Measurements from ENCODE around the gene HJURP. TPM values are rescaled to one million over a fixed set of nuclear protein-coding genes. Genes with fewer than 3 reads are reported as not detected.

The HJURP gene
- polyA plus RNA-seq, 4 donors: 0.81 to 10.7 (median 5.9) TPM

GRCh38 chr2:233810385-233810784 is 44.0 kb downstream of the HJURP start:
- 88 to 97% (median 91%) methylated on average over 6 of the region's 6 CpGs for WGBS, 3 donors
- H3K36me3 ChIP-seq (ENCODE audit: control insufficient read depth in 3 of 3, insufficient read depth in 2 of 3, low read depth in 1 of 3, low read length in 3 of 3): no peaks in the 10 kb centered on the region
- no peak overlapping the region for H3K4me3 ChIP-seq (ENCODE audit: low read depth in 1 of 3, low read length in 3 of 3)
- no peaks in the 10 kb centered on the region for H3K9me3 ChIP-seq (ENCODE audit: control insufficient read depth in 2 of 2, insufficient read depth in 1 of 2, low read depth in 1 of 2, low read length in 1 of 2)
- peaks cover 0 to 2% (median 0%) of the 10 kb centered on the region in 3 donors for H3K27me3 ChIP-seq (ENCODE audit: control insufficient read depth in 3 of 3, insufficient read depth in 3 of 3, low read length in 3 of 3)
- no peak for FAIRE-seq
- DNase-seq: no peak
- H3K4me1 ChIP-seq (ENCODE audit: control insufficient read depth in 3 of 3, insufficient read depth in 2 of 3, low read depth in 1 of 3, low read length in 2 of 3): no peaks in the 10 kb centered on the region
- H3K27ac ChIP-seq (ENCODE audit: low read depth in 1 of 3, low read length in 2 of 3): no peak overlapping the region

DNA sequence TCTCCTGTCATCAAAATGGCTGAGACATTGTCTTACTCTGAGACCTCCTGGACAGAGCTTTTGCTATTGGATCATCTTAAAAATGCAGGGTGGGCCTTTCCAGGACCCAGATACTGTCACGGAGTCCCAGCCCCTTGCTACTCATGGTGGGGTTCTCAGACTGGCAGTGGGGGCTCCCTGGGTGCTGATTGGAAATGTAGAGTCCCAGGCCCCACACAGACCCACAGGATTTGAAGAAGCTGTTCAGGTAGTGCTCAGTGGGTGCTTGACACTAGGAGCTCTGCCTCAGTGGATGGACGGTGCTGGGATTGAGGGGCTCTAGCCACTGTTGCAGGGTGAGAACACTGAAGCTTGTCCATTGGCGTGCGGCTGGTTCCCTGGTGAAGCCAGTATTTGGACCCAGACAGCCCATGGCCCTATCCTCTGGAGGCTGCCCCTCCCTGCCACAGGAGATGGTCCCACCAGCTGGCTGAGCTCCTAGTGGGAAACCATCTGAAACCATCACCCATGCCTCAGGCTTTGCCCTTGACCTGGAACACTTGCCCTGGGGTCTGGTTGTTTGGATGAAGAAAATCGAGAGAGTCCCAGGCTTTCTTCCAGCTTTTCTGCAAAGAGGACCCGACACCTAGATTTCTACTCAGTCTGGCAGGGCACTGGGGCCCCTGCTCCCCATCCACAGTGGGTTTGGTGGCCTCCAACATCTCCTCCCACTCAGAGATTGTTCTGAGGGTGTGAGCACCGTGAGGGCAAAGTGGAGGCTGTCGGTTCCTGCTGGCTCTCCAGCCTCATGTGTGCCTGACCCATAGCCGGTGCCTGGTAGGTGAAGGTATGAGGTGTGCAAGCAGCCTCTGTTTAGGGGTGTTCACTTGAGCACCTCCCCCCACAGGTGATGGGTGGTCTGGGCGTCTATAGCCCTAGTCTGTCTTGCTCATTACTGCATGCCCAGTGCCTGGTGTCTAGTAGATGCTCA is 46.1 kb downstream of the HJURP start:
- Histone ChIP-seq H3K27me3 (ENCODE audit: control insufficient read depth in 3 of 3, insufficient read depth in 3 of 3, low read length in 3 of 3) (peaks cover 0 to 2% (median 0%) of the 10 kb centered on the region in 3 donors), H3K4me1 (ENCODE audit: control insufficient read depth in 3 of 3, insufficient read depth in 2 of 3, low read depth in 1 of 3, low read length in 2 of 3) (no peaks in the 10 kb centered on the region), H3K9me3 (ENCODE audit: control insufficient read depth in 2 of 2, insufficient read depth in 1 of 2, low read depth in 1 of 2, low read length in 1 of 2) (no peaks in the 10 kb centered on the region), H3K4me3 (ENCODE audit: low read depth in 1 of 3, low read length in 3 of 3) (no peak overlapping the region), H3K27ac (ENCODE audit: low read depth in 1 of 3, low read length in 2 of 3) (no peak overlapping the region), H3K36me3 (ENCODE audit: control insufficient read depth in 3 of 3, insufficient read depth in 2 of 3, low read depth in 1 of 3, low read length in 3 of 3) (no peaks in the 10 kb centered on the region)
- 77 to 82% (median 81%) methylated on average over 10 of the region's 10 CpGs for WGBS, 3 donors
- no peak for DNase-seq
- FAIRE-seq: no peak

DNA sequence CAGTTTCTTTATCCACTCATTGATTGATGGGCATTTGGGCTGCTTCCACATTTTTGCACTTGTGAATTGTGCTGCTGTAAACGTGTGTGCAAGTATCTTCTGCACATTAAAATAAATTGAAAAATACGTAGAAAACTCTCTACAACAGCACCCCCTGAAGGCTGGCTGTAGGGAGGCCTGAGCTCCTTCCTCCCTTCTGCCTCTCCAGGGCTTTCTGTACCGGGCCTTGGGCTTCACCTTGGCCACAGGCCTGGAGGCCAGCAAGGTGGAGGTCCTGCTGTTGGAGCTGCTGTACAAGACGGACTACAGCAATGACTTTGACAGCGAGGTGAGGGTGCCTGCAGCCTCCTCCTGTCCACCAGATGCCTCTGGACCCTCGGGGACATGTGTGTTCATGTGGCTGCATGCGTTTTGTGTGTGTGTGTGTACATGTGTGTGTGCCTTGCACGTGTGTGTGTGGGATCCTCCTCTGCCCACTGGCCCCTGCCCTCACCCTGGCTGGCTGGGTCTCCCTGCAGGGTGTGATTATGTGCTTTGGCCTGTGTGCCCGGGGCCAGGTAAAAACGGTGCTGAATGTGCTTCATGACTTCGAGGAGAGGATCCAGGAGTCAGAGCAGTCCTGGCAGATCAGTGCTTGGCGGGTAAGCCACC is 47.0 kb downstream of the HJURP start:
- H3K27ac ChIP-seq (ENCODE audit: low read depth in 1 of 3, low read length in 2 of 3): no peak overlapping the region
- no peaks in the 10 kb centered on the region for H3K9me3 ChIP-seq (ENCODE audit: control insufficient read depth in 2 of 2, insufficient read depth in 1 of 2, low read depth in 1 of 2, low read length in 1 of 2)
- H3K4me3 ChIP-seq (ENCODE audit: low read depth in 1 of 3, low read length in 3 of 3): no peak overlapping the region
- H3K4me1 ChIP-seq (ENCODE audit: control insufficient read depth in 3 of 3, insufficient read depth in 2 of 3, low read depth in 1 of 3, low read length in 2 of 3): no peaks in the 10 kb centered on the region
- H3K36me3 ChIP-seq (ENCODE audit: control insufficient read depth in 3 of 3, insufficient read depth in 2 of 3, low read depth in 1 of 3, low read length in 3 of 3): no peaks in the 10 kb centered on the region
- DNase-seq: no peak
- no peak for FAIRE-seq
- peaks cover 0 to 2% (median 0%) of the 10 kb centered on the region in 3 donors for H3K27me3 ChIP-seq (ENCODE audit: control insufficient read depth in 3 of 3, insufficient read depth in 3 of 3, low read length in 3 of 3)
- 74 to 79% (median 77%) methylated on average over 12 of the region's 12 CpGs for WGBS, 3 donors

GRCh38 chr2:233803994-233804393 is 50.3 kb downstream of the HJURP start:
- H3K4me3 ChIP-seq (ENCODE audit: low read depth in 1 of 3, low read length in 3 of 3): no peak overlapping the region
- no peaks in the 10 kb centered on the region for H3K4me1 ChIP-seq (ENCODE audit: control insufficient read depth in 3 of 3, insufficient read depth in 2 of 3, low read depth in 1 of 3, low read length in 2 of 3)
- FAIRE-seq: no peak
- no peak overlapping the region for H3K27ac ChIP-seq (ENCODE audit: low read depth in 1 of 3, low read length in 2 of 3)
- no peaks in the 10 kb centered on the region for H3K9me3 ChIP-seq (ENCODE audit: control insufficient read depth in 2 of 2, insufficient read depth in 1 of 2, low read depth in 1 of 2, low read length in 1 of 2)
- no peaks in the 10 kb centered on the region for H3K36me3 ChIP-seq (ENCODE audit: control insufficient read depth in 3 of 3, insufficient read depth in 2 of 3, low read depth in 1 of 3, low read length in 3 of 3)
- peaks cover 0 to 2% (median 0%) of the 10 kb centered on the region in 3 donors for H3K27me3 ChIP-seq (ENCODE audit: control insufficient read depth in 3 of 3, insufficient read depth in 3 of 3, low read length in 3 of 3)
- DNase-seq: no peak
- 53 to 74% (median 67%) methylated on average over 8 of the region's 8 CpGs for WGBS, 3 donors

DNA sequence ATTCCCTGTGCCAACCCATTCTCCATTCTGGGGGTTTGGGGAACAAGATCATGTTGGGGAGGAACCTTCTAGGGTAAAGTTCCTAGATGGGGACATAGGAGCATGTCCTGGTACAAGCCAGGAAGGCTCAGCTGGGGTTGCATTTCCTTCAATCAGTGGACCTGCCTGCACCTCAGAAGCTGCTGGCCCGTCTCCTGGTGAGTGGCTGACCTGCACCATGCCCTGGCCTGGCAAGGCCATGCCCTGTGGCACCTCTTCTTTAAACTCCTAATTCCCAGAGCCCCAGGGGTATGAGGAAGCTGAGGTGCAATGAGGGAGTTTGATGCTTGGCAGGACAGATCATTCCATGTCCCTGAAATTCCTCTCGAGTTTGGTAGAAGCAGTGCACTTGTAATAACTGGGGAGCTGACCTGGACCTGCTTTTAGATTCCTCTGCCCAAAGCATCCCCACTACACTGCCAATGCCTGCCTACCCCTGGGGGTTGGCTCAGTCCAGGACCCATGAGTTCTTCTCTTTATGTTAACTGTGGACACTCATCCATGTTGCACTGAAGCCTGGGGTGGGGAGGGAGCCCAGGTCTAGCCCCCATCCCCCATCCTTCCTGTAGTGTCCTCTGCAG is 50.9 kb downstream of the HJURP start:
- Histone ChIP-seq H3K36me3 (ENCODE audit: control insufficient read depth in 3 of 3, insufficient read depth in 2 of 3, low read depth in 1 of 3, low read length in 3 of 3) (no peaks in the 10 kb centered on the region), H3K4me3 (ENCODE audit: low read depth in 1 of 3, low read length in 3 of 3) (no peak overlapping the region), H3K9me3 (ENCODE audit: control insufficient read depth in 2 of 2, insufficient read depth in 1 of 2, low read depth in 1 of 2, low read length in 1 of 2) (no peaks in the 10 kb centered on the region), H3K27me3 (ENCODE audit: control insufficient read depth in 3 of 3, insufficient read depth in 3 of 3, low read length in 3 of 3) (peaks cover 0 to 2% (median 0%) of the 10 kb centered on the region in 3 donors), H3K4me1 (ENCODE audit: control insufficient read depth in 3 of 3, insufficient read depth in 2 of 3, low read depth in 1 of 3, low read length in 2 of 3) (no peaks in the 10 kb centered on the region), H3K27ac (ENCODE audit: low read depth in 1 of 3, low read length in 2 of 3) (no peak overlapping the region)
- WGBS, 3 donors: 73 to 81% (median 76%) methylated on average over 2 of the region's 2 CpGs
- FAIRE-seq: no peak
- no peak for DNase-seq

GRCh38 chr2:233802132-233802815 is 52.1 kb downstream of the HJURP start:
- H3K27me3 ChIP-seq (ENCODE audit: control insufficient read depth in 3 of 3, insufficient read depth in 3 of 3, low read length in 3 of 3): no peaks in the 10 kb centered on the region
- H3K4me1 ChIP-seq (ENCODE audit: control insufficient read depth in 3 of 3, insufficient read depth in 2 of 3, low read depth in 1 of 3, low read length in 2 of 3): no peaks in the 10 kb centered on the region
- H3K9me3 ChIP-seq (ENCODE audit: control insufficient read depth in 2 of 2, insufficient read depth in 1 of 2, low read depth in 1 of 2, low read length in 1 of 2): no peaks in the 10 kb centered on the region
- FAIRE-seq (no peak), DNase-seq (no peak)
- 62 to 70% (median 63%) methylated on average over 3 of the region's 3 CpGs for WGBS, 3 donors
- H3K27ac ChIP-seq (ENCODE audit: low read depth in 1 of 3, low read length in 2 of 3): no peak overlapping the region
- H3K36me3 ChIP-seq (ENCODE audit: control insufficient read depth in 3 of 3, insufficient read depth in 2 of 3, low read depth in 1 of 3, low read length in 3 of 3): no peaks in the 10 kb centered on the region
- no peak overlapping the region for H3K4me3 ChIP-seq (ENCODE audit: low read depth in 1 of 3, low read length in 3 of 3)

- DNase-seq (no peak), FAIRE-seq (no peak)
- Histone ChIP-seq H3K27me3 (ENCODE audit: control insufficient read depth in 3 of 3, insufficient read depth in 3 of 3, low read length in 3 of 3) (no peaks in the 10 kb centered on the region), H3K27ac (ENCODE audit: low read depth in 1 of 3, low read length in 2 of 3) (no peak overlapping the region), H3K36me3 (ENCODE audit: control insufficient read depth in 3 of 3, insufficient read depth in 2 of 3, low read depth in 1 of 3, low read length in 3 of 3) (no peaks in the 10 kb centered on the region), H3K4me1 (ENCODE audit: control insufficient read depth in 3 of 3, insufficient read depth in 2 of 3, low read depth in 1 of 3, low read length in 2 of 3) (no peaks in the 10 kb centered on the region), H3K4me3 (ENCODE audit: low read depth in 1 of 3, low read length in 3 of 3) (no peak overlapping the region), H3K9me3 (ENCODE audit: control insufficient read depth in 2 of 2, insufficient read depth in 1 of 2, low read depth in 1 of 2, low read length in 1 of 2) (no peaks in the 10 kb centered on the region)
- 75 to 84% (median 76%) methylated on average over 9 of the region's 9 CpGs for WGBS, 3 donors
Measured at GRCh38 chr2:233801357-233802131, 52.8 kb downstream of the HJURP start.
